Esophagus muscularis mucosa (tissue), 4 donors: ENCODE data around the gene RNU11.
"Not testable (repeated sequence)": the region's sequence is repeated elsewhere in the genome, so short reads cannot be mapped to it uniquely, and the experiment has no call there.

Source experiments
- CTCF ChIP-seq, 3 experiments: fragments of 200-600 bp in 2 of 3; fragments of 450-650 bp in 1 of 3; sonication (generic) in 2 of 3; IDR thresholded peaks; one replicate each; pipeline ENCODE4 v1.5.1; 2017 to 2019; ENCODE audit warnings: antibody characterized with exemption in 3 of 3, mild to moderate bottlenecking in 2 of 3, moderate library complexity in 1 of 3
- EP300 ChIP-seq: sonication (generic); formaldehyde crosslinking; IDR thresholded peaks from one replicate; pipeline ENCODE4 v1.6.1; 2017; ENCODE audit warnings: antibody characterized with exemption
- POLR2A ChIP-seq: fragments of 450-650 bp; IDR thresholded peaks from one replicate; pipeline ENCODE4 v1.6.1; 2017; ENCODE audit warnings: antibody characterized with exemption, moderate library complexity, mild to moderate bottlenecking, low read depth

- not testable (repeated sequence) for TF ChIP-seq CTCF (IDR thresholded peaks at IDR 0.05); EP300; POLR2A
Observed at GRCh38 chr1:28653063-28653462, 4.7 kb downstream of the RNU11 start.
